Middle frontal gyrus (tissue), 1 donor: Measurements from ENCODE around the gene KRTAP26-1.

Source experiments
- DNase-seq: peaks from one replicate; pipeline ENCODE4 v3.0.0-alpha.2; 2015; ENCODE audit warnings: low spot score; ENCODE audit errors: extremely low spot score

The KRTAP26-1 gene, protein sequence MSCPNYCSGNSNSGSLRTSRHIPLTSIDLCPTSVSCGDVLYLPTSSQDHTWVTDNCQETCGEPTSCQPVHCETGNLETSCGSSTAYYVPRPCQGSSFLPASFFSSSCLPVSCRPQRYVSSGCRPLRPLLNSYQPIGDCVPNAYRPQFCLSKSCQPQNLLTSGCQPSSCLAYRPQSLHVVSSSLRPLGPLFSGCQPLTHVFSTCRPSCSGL

DNA sequence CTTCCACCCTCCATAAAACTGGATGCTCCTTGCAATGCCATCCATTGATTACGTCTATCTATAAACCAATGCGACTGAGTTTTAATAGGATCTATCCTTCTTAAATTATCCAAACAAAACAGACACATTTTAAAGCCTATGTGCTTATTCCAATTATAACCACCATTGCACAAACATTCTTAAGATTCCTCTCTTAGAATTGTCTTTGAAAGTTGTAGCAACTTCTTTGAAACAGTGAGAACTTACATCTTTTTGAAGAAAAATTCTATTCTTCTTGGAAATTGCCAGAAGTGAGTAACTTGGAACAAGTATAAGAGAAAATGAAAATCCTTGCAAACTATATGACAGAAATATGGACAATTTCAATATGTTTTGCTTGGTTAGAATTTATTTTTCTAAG lies at the start of gene KRTAP26-1:
Gene KRTAP26-1 (minus strand): TSS at position 101 of the 400 bp plus-strand sequence. CDS start 280 bp downstream, outside the sequence.
- no peak for DNase-seq

DNA sequence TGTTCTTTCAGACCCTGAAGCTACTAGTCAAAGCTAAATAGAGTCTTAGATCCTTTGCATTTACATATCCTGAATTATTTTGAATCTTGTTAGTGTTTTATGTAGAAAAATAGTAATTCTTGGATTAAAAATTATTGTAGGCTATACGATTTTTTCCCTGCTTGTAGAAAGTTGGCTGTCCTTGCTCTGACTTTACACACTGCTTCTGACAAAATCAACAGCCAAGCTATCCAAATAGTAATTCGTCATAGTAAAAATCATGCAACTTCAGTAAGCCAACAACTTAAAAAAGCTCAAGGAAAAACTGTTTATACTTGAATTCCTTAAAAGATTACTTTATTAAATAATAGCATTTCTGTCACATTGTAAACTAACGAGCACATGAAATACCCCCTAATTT lies 35.8 kb upstream of the KRTAP26-1 start:
- no peak for DNase-seq

DNA sequence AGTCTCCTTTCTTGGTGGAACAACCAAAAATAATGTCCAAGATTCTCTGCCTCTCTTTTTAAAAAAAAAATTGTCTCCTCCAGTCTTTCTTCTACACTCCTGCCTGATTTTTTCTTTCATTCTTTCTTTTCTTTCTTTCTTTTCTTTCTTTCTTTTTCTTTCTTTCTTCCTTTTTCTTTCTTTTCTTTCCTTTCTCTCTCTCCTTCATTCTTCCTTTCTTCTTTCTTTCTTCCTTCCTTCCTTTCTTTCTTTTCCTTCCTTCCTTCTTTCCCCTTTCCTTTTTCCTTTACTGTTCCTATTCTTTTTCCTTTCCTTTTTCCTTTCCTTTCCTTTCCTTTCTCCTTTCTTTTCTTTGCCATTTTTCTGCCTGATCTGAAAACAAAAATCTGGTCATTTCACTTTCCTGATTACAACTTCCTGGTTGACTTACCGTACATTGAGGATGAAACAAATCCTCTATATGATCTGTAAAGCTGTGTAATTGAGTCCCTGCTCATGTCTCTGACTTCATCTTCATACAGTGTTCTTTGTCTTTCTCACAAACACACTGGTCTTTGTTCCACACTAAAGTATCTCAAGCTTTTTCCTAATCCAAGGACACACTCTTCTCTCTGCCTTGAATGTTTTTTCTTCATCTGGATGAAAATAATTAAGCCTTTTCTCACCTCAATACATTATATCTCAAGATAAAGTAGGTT lies 34.3 kb upstream of the KRTAP26-1 start:
- no peak for DNase-seq

DNA sequence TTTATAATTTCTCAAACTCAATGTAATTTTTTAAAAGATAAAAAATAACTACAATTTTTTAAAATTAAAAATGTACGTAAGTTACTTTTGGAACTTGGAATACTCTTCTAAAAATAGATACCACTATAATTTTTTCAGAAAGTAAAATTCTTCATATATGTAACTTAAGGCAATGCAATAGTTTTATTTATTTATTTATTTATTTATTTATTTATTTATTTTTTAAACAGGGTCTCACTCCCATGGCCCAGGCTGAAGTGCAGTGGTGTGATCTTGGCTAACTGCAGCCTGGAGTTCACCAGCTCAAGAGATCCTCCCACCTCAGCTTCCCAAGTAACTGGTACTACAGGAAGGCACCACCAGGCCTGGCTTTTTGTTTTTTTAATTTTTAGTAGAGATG lies 31.4 kb upstream of the KRTAP26-1 start:
- DNase-seq = no peak

DNA sequence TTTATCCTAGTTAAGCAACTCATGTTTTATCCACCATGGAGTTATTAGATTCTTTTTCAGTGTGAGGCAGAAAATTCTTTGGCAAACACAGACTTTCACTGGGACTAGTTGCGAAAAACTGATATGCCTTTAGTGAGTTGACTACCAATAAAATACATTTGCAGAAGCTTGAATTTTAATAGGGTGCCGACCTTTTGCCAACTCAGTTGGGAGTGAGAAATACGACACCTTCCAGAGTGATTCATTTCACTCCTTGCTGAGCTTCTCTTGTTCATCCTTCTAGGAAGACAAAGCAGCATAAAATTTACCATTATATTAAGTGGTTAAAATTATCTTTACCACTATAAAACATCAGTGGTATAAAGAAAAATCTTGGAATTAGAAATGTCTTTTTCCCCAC lies 29.5 kb upstream of the KRTAP26-1 start:
- no peak for DNase-seq

DNA sequence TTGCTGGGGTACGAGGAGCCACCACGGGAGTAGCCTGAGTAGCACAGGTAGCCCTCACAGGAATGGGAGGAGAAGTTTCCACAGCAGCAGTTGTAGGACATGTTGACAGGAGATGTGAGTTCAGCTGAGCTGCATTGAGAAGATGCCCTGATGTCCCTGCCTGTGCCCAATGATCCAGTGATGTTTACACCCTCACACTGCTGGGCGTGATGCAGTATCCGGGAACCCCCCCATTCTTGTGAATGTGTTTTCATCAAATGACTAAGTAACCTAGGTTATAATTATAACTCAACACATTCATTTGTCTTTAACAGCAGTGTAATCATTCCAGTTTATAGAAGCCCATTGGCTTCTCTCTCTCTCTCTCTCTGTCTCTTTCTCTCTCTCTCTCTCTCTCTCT lies 28.4 kb upstream of the KRTAP26-1 start, which contains the start of gene KRTAP23-1:
Gene KRTAP23-1 (minus strand): TSS at position 101 of the 400 bp plus-strand sequence. CDS start 0 bp downstream, at position 101.
- DNase-seq = no peak

DNA sequence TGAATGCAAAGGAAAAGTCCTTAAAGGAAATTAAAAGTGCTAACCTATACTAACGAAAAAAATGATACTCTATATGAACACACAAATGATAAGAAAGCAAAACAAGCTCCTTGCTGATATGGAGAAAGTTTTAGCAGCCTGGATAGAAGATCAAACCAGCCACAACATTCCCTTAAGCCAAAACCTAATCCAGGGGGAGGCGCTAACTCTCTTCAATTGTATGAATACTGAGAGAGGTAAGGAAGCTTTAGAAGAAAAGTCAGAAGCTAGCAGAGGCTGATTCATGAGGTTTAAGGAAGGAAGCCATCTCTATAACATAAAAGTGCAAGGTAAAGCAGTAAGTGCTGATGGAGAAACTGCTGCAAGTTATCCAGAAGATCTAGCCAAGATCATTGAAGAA lies 24.9 kb upstream of the KRTAP26-1 start:
- no peak for DNase-seq

DNA sequence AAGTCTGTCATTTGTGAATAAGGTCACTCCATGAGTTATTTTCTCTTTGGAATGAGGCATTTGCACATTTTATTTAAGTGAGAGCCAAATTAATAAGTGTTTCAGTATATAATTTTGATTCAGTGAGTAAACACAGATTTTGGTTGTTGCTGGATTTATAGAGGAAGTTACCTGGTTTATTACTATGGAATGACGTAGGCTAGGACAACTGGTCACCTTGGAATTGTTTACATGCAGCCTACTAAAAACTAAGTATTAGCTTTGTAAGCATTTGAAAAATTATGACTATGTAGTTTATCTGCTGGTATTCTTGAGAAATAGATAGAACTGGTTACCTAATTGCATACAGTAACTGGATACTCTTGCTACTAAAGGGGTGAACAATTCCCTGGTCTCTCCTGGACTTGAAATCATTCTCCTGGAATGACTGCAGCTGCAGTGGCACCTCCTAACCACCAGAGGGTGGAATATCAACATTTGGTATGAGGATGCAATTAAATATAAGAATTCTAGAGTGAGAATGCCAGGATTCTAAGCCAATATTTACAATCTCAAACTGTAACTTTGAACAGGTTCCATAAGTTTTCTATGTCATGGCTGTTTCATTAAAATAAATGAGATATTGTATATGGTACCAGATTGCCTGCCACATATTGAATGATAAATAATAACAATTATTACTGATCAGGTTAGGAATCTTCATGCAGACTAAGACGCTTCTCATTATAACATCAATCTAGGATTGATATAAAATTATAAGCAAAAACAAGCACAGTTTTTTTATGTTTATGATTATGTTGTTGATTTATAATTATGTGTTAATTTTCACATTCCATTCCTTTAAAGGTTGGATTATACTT lies 20.8 kb upstream of the KRTAP26-1 start:
- DNase-seq = no peak

DNA sequence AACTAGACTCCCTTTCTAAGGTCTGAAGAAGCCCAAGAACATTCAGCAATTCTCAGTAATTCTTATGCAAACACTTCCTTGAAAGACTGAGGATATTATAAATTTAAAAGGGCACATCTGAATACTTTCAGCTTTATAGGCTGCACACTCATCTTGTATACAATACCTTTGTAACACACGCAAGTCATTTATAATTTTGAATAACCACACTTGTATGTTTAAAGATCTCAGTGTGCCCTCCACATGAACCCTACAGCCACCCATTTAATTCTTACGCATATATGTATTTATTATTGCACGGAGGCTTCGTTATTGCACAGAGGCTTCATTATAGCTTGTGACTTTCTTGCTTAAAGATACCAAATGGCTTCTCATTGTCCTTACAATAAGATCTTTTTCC lies 18.6 kb upstream of the KRTAP26-1 start:
- DNase-seq = no peak

DNA sequence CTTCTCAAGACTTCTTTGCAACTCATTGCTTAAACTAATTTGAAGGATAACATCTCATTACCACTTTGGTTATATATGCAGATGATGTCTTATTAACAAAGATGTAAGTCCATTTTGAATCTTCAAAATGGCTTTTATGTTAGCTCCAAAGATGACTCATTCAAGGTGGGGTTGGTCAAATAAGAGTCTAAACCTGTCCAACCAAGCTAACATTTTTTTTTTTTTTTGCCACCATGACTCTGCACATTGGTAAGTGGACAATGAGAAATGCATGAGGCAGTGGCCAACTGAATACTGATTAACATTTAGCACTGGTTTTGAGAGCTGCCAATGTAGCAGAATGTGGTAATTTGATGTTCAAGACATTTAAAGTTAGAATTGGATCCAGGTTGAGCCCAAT lies 17.7 kb upstream of the KRTAP26-1 start:
- no peak for DNase-seq

DNA sequence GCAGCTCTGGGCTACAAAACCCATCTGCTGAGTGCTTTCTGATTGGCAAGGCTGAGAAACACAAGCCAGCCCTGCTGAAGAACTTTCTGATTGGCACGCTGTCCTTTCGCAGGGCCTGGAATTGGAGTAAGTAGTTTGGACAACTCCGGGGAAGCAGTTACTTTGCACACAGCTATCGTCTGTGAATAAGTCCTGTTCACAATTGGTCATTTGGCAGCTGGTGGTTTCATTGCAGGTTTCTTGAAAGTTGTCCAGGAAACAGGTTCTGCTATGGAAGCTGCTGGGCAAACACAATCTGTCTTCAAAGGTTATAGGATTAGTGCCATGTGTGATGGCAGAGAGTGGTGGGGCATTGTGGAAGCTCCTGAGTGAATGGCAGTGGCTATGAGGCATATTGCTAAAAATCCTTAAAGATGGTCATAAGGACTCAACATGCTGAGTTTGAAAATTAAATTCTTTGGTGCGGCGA lies 17.2 kb upstream of the KRTAP26-1 start, which contains the start of gene KRTAP27-1:
Gene KRTAP27-1 (minus strand): TSS at position 419 of the 469 bp plus-strand sequence. CDS start 26 bp downstream, at position 393.
- no peak for DNase-seq

DNA sequence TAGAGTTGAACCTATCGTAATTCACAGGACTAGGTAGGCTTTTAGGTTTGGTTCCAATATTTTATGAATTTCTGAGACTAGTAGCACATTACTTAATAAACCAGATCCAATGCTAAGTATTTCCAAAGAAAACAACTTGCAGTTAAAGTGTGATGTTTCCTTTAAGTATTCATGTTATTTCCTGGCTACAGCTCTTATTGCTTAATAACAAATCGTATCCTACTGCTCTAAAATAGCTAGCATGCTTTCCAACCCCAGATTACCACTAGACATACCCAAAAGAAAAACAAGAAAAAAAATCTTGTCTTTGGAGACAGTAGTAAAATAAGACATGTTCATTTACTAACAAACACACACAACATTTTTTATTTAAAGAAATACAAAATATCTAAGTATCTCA lies 16.5 kb upstream of the KRTAP26-1 start:
- DNase-seq = no peak

DNA sequence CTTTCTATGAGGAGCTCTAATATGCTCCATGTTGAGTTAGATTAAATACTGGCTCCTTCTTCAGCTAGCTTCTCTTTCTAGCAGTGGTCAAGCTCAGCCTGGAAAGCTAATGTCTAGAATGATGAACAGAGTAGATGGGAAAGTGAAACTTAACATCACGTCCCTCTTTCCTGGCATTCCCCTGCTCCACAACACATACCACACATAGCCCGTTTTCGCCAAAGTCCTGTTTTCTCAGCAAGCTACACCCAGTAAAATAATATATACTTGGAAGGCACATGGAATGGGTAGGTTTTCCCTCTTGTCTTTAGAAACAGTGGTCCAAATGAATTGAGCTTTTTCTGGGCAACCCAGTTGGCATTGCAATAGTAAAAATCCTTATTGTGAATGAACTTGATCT lies 13.6 kb upstream of the KRTAP26-1 start:
- DNase-seq = no peak

DNA sequence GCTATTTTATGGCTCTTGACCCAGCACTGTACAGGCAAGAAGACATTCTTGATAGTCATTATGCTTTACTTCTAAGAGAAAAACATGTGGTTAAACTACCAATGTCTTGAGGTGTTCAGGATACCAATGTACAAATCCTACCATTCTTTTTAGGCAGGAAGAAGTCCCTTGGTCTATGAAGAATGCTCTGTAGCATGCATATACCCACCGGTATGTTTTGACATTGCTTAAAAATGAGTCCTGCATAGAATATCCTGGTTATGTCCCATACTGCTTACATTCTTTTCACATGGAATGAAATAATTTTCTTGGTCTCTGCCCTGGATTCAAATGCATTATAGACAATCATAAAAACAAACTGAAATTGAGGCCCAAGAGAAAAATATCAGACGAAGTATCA lies 12.6 kb upstream of the KRTAP26-1 start:
- no peak for DNase-seq

DNA sequence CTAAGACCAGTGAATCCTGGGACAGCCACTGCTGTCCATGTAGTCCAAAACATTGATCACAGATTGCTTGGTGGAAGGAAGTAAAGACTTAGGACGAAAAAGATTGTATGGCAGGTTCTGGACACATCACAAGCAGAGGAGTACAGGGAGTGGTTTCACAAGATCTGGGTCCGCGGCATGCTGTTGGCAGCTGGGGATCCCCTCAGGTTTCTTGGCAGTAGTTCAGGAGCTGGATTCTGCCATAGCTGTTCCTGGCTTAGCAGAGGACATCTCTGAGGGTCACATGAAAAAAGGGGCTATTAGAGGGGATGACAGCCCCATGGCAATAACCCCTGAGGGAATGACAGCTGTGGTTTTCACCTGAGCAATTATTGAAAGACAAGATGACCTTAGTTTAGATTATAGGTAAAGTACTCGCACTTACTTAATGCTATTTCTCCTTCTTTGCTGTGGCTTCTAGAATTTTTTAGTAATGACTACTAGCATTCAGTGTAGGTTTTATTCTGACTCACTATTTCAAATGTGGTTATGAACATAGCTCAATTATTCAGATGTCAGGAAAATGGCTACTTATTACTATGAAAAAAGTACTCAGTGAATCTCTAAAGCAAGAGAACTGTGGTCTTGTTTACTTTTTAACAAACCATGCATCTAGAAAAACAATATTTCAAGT lies 9.2 kb upstream of the KRTAP26-1 start:
- no peak for DNase-seq

DNA sequence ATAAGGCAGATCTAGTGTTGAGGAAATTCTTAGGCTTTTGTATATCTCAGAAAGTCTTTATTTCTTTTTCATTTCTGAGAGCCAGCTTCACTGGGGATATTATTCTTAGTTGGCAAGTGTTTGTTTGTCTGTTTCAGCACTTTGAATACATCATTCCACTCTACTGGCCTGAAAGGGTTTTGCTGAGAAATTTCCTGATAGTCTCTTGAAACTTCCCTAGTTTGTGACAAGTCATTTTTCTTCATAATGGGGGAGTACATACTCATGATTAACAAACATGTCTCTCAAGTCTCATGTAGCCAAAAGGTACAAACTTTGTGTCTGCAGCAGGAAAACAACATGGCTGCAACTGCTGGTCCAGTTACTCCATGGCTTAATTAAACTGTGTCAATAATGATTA lies 6.3 kb upstream of the KRTAP26-1 start:
- no peak for DNase-seq

DNA sequence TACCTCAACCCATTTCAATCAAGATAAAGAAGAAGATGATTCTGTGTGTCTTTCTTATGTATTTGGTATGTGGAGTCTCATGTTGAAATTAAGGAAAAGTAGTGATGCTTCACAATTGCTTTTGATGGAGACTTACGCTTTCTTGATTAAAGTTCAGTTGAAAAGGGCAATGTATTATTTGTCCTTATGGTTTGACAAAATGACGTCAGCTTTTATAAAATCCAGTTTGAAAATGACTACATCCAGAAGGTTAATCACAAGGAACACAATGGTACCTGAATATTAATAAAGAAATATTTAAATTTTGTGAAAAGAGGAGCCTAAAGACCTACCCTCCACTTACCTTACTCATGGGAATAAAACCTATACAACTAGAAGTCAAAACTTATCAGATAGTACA lies 4.4 kb downstream of the KRTAP26-1 start:
- no peak for DNase-seq

DNA sequence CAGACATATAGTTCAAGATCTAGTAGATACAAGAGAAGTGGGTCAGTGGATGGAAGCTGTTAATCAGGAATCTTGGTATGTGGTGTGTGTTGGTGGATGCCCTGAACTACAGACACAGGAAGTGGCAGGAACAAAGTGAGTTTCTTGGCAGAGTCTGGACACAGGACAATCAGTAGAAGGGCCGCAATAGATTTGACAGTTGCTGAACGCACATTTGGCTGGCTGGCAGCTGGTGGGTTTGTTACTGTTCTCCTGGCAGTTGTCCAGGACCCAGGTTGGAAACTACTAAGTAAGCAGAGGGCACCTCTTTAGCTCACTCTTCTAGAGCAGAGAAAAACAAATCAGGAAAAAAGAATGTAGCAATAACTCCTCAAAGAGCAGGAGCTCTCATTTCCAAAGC lies 13.2 kb downstream of the KRTAP26-1 start:
- no peak for DNase-seq

DNA sequence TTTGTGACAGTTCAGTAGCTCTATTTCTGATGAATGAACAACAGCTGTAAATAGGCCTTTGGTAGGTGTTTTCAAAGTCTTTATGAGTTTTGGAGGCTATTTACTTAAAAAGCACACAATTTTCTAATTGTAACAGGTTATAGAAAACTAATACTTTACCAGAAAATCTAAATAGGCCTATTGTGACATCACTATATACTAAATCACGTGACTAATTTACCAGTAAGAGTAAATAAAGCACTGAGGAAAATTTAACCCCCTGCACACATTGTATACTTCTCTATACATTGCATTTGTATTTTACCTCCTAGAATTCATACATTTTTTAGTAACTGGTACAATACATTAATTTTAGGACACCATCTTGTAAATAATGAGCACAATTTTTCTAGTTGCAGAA lies 15.0 kb downstream of the KRTAP26-1 start:
- no peak for DNase-seq

DNA sequence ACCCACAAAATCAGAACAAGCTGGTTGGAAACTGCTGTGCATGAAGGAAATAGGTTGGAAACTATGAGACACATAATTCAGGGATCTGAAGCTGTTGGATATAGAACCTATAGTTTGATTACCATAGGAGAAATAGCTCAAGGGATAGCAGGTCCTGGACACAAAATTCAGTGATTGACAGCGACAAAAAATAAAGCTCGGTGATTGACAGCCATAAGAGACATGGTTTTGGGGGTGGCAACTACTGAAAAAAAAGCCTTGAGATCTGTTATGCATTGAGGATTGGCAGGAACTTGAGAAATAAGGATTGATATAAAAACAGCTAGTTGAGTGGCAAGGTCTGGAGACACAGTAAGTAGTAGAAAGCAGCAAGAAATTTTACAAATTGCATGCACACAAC lies 30.9 kb downstream of the KRTAP26-1 start, which contains the start of gene KRTAP25-1:
Gene KRTAP25-1 (minus strand): TSS at position 300 of the 400 bp plus-strand sequence. CDS start 24 bp downstream, at position 276.
- no peak for DNase-seq

DNA sequence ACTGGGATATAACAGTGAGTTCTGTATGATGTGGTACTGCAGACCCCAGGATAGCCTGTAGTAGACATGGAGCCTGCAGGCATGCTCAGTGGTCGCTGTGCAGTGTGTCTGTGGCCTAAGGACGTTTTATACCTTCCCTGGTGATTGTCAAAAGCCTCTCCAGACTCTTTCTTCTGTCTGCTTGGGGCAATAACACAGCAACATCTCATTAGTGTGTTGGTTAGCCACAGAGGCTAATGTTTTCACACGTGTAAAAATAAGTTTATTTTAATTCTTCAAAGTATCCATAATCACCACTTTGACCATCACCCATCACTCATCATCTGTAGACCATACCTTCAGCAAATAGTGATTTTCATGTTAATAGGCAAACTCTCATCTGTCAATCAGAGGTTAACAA lies 37.3 kb downstream of the KRTAP26-1 start, which contains the start of gene KRTAP24-1:
Gene KRTAP24-1 (minus strand): TSS at position 101 of the 400 bp plus-strand sequence. CDS start 18 bp downstream, at position 83.
- no peak for DNase-seq
